HG02981 (cell line): ENCODE data around the gene NACA.
"Not testable (repeated sequence)": the region's sequence is repeated elsewhere in the genome, so short reads cannot be mapped to it uniquely, and the experiment has no call there.

Experiments used
- ATAC-seq: cut with Tn5 transposase; IDR thresholded peaks from one replicate; pipeline ENCODE4 v1.9.1; 2021; ENCODE audit warnings: mild to moderate bottlenecking, moderate library complexity; ENCODE audit not compliant: unreplicated experiment

Gene NACA

DNA sequence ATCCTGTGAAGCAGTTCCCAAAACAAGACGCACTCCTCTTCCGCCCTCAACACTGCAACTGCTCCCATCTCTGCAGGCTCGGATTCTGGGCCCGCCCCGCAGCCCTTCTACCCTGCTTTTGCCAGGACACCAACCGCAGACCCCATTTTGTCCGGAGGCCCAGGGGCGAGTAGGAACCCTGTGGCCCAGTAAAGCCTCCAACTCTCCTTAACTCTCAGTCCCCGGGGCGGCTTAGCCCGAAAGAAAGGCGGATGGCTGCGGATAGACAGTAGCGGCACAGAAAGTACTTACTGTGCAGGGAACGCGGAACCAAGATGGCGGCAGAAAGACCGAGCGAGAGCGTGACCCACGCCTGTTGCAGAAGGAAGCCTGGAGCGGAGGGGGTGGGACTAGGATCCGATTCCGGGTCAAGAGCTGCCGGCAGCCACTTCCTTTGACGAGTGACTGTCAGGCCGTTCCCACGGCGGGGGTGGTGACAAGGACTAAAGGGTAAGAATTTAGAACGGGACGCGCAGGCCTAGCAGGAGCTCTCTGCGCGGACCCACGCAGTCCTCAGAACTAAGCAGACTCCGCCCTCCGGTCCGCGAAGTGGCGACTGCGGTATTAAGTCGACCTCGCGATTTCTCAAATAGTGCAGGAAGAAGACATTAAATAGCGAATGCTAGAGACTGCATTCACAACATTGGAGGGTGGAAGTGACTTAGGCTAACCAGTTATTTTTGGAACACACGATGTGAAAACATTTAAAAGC, at the start of gene NACA:
Gene NACA (minus strand): TSS at position 328 of the 751 bp plus-strand sequence. CDS start 778 bp downstream, outside the sequence.
- peak; percentile 96 for ATAC-seq

- no peak for ATAC-seq
Measured at GRCh38 chr12:56773113-56773512, 48.0 kb upstream of the NACA start.

GRCh38 chr12:56772625-56773024, 47.5 kb upstream of the NACA start:
- ATAC-seq = no peak

GRCh38 chr12:56769868-56770267, 44.8 kb upstream of the NACA start:
- ATAC-seq = no peak

- ATAC-seq = no peak
Measured at GRCh38 chr12:56768424-56768823, 43.3 kb upstream of the NACA start.

GRCh38 chr12:56766535-56766934, 41.4 kb upstream of the NACA start:
- ATAC-seq = peak; percentile 92

DNA sequence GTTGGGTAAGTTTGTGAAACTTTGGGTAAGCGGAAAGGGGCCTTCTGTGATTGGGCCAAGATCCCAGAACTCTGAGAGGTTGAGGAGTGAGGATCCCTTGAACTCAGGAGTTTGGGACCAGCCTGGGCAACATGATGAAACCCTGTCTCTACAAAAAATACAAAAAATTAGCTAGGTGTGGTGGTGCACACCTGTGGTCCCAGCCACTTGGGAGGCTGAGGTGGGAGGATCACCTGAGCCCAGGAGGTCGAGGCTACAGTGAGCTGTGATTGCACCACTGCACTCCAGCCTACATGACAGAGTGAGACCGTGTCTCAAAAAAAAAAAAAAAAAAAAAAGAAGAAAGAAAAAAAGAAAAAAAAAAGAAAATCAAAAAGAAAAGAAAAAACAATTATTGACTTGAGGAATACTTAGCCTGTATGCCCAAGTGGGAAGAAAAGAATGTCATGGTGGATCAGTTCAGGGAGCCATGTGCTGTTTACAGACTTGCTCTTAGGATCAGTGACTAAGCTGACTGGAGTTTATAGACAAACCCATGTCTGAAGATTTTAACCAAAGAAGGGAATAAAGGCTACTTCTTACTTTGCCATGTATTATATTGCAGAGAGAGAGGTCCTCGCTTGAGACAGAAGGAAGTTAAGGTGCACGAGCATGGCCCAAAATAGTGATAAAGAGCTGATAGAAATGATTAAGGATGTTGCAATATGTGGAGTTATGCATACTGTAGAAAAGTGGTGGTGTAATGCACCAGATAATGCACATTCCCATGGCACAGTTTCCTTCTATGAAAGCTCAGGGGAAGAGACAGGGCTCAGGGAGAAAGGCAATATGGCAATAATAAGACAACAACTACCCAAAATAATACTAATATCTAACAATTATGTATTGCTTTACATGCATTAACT, 38.9 kb upstream of the NACA start:
- no peak for ATAC-seq

- ATAC-seq = no peak
Measured at GRCh38 chr12:56761812-56762211, 36.7 kb upstream of the NACA start.

GRCh38 chr12:56760460-56760859, 35.4 kb upstream of the NACA start:
- ATAC-seq = no peak

- ATAC-seq = no peak
Measured at GRCh38 chr12:56759263-56759908, 34.3 kb upstream of the NACA start.

DNA sequence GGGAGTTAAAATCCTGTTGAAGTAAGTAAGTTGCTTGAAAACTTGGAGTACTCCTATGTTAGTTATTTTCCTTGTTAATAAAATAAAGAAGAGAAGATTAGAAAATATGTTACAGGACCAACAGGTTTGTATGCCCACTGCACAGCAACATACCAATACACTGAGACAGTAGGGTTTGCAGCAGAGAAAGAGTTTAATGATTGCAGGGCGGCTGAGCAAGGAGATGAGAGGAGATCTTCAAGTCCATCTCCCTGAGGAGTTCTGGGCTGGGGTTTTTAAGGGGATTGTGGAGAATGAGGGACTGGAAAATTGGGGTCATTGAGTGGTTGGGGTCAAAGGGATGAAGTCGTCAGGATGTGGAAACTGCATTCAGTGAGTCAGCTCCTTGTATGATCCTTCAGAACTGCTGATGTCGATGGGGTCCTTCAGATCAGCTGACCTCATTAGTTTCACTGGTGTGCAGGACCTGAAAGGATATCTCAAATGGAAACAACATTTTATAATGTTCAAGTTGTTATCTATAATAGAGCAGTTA, 33.7 kb upstream of the NACA start:
- ATAC-seq = no peak

DNA sequence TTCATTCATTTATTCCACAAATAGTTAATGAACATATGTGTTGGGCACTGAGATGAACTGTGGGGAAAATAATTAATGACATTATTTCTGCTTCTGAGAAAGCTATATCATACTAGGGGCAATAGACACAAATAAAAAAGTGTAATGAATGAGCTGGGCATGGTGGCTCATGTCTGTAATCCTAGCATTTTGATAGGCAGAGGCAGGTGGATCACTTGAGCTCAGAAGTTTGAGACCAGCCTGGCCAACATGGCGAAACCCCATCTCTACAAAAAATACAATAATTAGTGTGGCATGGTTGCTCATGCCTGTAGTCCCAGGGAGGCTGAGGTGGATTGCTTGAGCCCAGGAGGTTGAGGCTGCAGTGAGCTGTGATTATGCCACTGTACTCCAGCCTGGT, 32.9 kb upstream of the NACA start:
- ATAC-seq = not testable (repeated sequence)

DNA sequence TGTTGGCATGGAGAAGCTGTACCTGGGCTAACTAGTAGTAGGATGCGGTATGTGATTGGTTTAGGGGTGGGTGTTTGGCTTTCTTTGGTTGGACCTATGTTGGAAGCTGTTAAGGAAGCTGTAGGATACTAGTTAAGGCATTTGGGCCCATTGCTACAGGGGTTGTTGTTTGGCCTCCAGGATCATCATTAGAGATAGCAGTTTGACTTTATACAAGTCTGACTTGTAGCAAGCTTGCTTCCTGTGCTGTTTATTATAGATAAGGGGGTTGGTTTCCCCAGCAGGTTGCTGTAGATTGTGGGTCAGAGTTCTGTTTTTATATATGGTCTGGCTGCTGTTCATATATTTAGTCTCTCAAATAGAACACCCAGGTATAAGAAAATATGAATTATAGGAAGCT, 28.5 kb upstream of the NACA start:
- ATAC-seq = no peak

GRCh38 chr12:56751712-56752598, 26.9 kb upstream of the NACA start, which contains the start of gene PRIM1:
TSS of gene PRIM1 (minus strand) at chr12:56752323. CDS start at chr12:56752298, 25 bp downstream.
- peak; percentile 70 for ATAC-seq

GRCh38 chr12:56750596-56750995, 25.5 kb upstream of the NACA start:
- not testable (repeated sequence) for ATAC-seq

DNA sequence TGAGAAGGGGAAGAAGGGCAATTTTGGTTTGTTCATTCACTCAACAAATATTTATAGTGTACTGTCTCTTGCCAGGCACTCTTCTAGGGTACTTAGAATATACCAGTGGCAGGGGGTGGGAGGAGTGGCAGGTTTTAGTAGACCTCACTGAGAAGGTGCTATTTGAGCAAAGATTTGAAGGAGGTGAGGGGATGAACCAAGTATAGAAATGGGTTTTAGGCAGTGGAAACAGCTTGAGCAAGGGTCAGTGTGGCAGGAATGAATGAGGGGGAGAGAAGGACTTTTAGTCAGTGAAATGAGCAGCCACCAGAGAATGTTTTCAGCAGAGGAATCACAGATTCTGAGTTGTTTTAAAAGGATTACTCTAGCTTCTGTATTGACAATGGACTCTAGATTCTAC, 24.8 kb upstream of the NACA start:
- no peak for ATAC-seq

- ATAC-seq = no peak
Measured at GRCh38 chr12:56749359-56749758, 24.3 kb upstream of the NACA start.

- no peak for ATAC-seq
Measured at GRCh38 chr12:56728139-56728861, 3.2 kb upstream of the NACA start.

GRCh38 chr12:56726196-56726675, 1.1 kb upstream of the NACA start:
- ATAC-seq = not testable (repeated sequence)
